GM12878 (cell line): ENCODE measurements around the gene ST7. TPM values are rescaled to one million over a fixed set of nuclear protein-coding genes. Genes with fewer than 3 reads are reported as not detected.
A peak's percentile ranks its signal among the peaks of the same experiment; 100 is the strongest.

Experiments used
- CREM ChIP-seq: IDR thresholded peaks from 2 replicates; pipeline ENCODE4 v1.6.1; 2014; ENCODE audit warnings: antibody characterized with exemption, low read depth
- EZH2 ChIP-seq: IDR thresholded peaks from 2 replicates; pipeline ENCODE4 v1.6.1; 2012; ENCODE audit warnings: low read depth, mild to moderate bottlenecking, control low read depth, inconsistent platforms, low read length, borderline replicate concordance; ENCODE audit not compliant: control insufficient read depth
- GABPA ChIP-seq: IDR thresholded peaks from 2 replicates; pipeline ENCODE4 v1.6.1; 2014; ENCODE audit warnings: antibody characterized with exemption, low read depth, mild to moderate bottlenecking, inconsistent platforms
- HCFC1 ChIP-seq: fragments of 150-350 bp; IDR thresholded peaks from 2 replicates; pipeline ENCODE4 v1.6.1; 2014; ENCODE audit warnings: low read length
- IKZF1 ChIP-seq: fragments of 450-650 bp; conservative IDR thresholded peaks from 2 replicates; pipeline ENCODE4 v1.6.1; 2017; ENCODE audit warnings: antibody characterized with exemption, mild to moderate bottlenecking
- IKZF2 ChIP-seq, 2 experiments: fragments of 450-650 bp; IDR thresholded peaks; 2 replicates each; pipeline ENCODE4 v1.6.1; 2017; ENCODE audit warnings: mild to moderate bottlenecking in 2 of 2, moderate library complexity in 2 of 2
- KLF5 ChIP-seq: fragments of 450-650 bp; IDR thresholded peaks from 2 replicates; pipeline ENCODE4 v1.6.1; 2014; ENCODE audit warnings: mild to moderate bottlenecking; ENCODE audit not compliant: partially characterized antibody
- MTA2 ChIP-seq: fragments of 450-650 bp; IDR thresholded peaks from 2 replicates; pipeline ENCODE4 v1.6.1; 2016; ENCODE audit warnings: low read depth, mild to moderate bottlenecking, moderate library complexity
- NFYA ChIP-seq: IDR thresholded peaks from 2 replicates; pipeline ENCODE4 v1.6.1; 2011; ENCODE audit warnings: low read depth, mild to moderate bottlenecking, low read length, improper control_type of control experiment, borderline replicate concordance
- NFYB ChIP-seq: IDR thresholded peaks from 2 replicates; pipeline ENCODE4 v1.6.1; 2011; ENCODE audit warnings: low read depth, mild to moderate bottlenecking, low read length, improper control_type of control experiment, moderate library complexity; ENCODE audit not compliant: insufficient read depth
- RAD51 ChIP-seq: fragments of 450-650 bp; IDR thresholded peaks from 2 replicates; pipeline ENCODE4 v1.6.1; 2016; ENCODE audit warnings: moderate library complexity, mild to moderate bottlenecking, inconsistent platforms
- SREBF1 ChIP-seq: IDR thresholded peaks from 2 replicates; pipeline ENCODE4 v1.6.1; 2012; ENCODE audit warnings: mild to moderate bottlenecking, low read length
- TARDBP ChIP-seq: IDR thresholded peaks from 2 replicates; pipeline ENCODE4 v1.6.1; 2016; ENCODE audit warnings: borderline replicate concordance
- TCF7 ChIP-seq: IDR thresholded peaks from 2 replicates; pipeline ENCODE4 v1.6.1; 2014; ENCODE audit warnings: antibody characterized with exemption, borderline replicate concordance
- YY1 ChIP-seq: IDR thresholded peaks from 2 replicates; pipeline ENCODE4 v1.6.1; 2011; ENCODE audit warnings: low read depth, mild to moderate bottlenecking, low read length
- ZNF592 ChIP-seq: fragments of 450-650 bp; IDR thresholded peaks from 2 replicates; pipeline ENCODE4 v1.6.1; 2017; ENCODE audit warnings: mild to moderate bottlenecking, moderate library complexity
- ZNF687 ChIP-seq: fragments of 450-650 bp; IDR thresholded peaks from 2 replicates; pipeline ENCODE4 v1.6.1; 2017; ENCODE audit warnings: mild to moderate bottlenecking, moderate library complexity
- polyA plus RNA-seq, 11 experiments: library from polyadenylated mRNA; depleted of rRNA in 4 of 11; unstranded in 6 of 11; stranded (reverse) in 5 of 11; fragments of >200 nt; fragmentation: Nextera tagmentation in 4 of 11; fragmentation: Illumina TruSeq in 1 of 11; extraction: Ambion mirVana in 4 of 11; extraction: Trizol in 1 of 11; gene quantifications; 1 replicate in 1 of 11; 2 replicates in 10 of 11; pipeline versions ENCODE4 v1.2.1 to v1.2.3, GENCODE V29; 2011 to 2016; ENCODE audit warnings: inconsistent platforms in 2 of 11, missing spikeins in 2 of 11, low read depth in 1 of 11
- total RNA-seq, 4 experiments: library from RNA; depleted of rRNA in 3 of 4; stranded (reverse); fragments of >200 nt in 3 of 4; fragmentation: Illumina TruSeq in 1 of 4; extraction: Trizol in 1 of 4; gene quantifications; 2 replicates each; pipeline versions ENCODE4 v1.2.1 to v1.2.3, GENCODE V29; 2013 to 2021
- TF ChIP-seq, protein P1 (sequence below): IDR thresholded peaks from 2 replicates; pipeline ENCODE4 v1.6.1; 2011; ENCODE audit warnings: borderline replicate concordance, low read depth, mild to moderate bottlenecking, moderate library complexity, mixed read lengths, low read length; ENCODE audit not compliant: insufficient read depth; ENCODE audit errors: extremely low read length

ST7 gene
- total and polyA plus RNA-seq, 10 of the 15 experiments (the other 5 are each of a cell fraction or from before 2014, with no cell fraction given): 27.7 to 76.4 (median 53.6) TPM

- TF ChIP-seq, protein P1, sequence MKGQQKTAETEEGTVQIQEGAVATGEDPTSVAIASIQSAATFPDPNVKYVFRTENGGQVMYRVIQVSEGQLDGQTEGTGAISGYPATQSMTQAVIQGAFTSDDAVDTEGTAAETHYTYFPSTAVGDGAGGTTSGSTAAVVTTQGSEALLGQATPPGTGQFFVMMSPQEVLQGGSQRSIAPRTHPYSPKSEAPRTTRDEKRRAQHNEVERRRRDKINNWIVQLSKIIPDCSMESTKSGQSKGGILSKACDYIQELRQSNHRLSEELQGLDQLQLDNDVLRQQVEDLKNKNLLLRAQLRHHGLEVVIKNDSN: no peak
- no peak for TF ChIP-seq NFYB
- no peak for TF ChIP-seq TARDBP
- no peak for TF ChIP-seq MTA2
- peak; percentile 65; the same call in 1 of the 2 replicates for TF ChIP-seq YY1
- TF ChIP-seq CREM: no peak
- TF ChIP-seq ZNF592: 0 out of 2 replicates have a peak, but pooled peaks have one; percentile 64
- no peak for TF ChIP-seq NFYA
- TF ChIP-seq RAD51: no peak
- TF ChIP-seq EZH2: no peak
- peak; percentile 60 for TF ChIP-seq IKZF1
- no peak for TF ChIP-seq ZNF687
- no peak for TF ChIP-seq GABPA
- no peak for TF ChIP-seq SREBF1
- TF ChIP-seq TCF7: no peak
- TF ChIP-seq HCFC1: no peak
- no peak for TF ChIP-seq KLF5
- TF ChIP-seq IKZF2 (IDR thresholded peaks at IDR 0.05): peak in 1 of 2 experiments; percentile 64; a peak in 2 of 4 replicates
These were observed 166.1 kb downstream of the ST7 start (continued) for GRCh38 chr7:117119192-117119924.
